Endothelial cell of umbilical vein (primary cell): ENCODE data around the gene PTGDS. TPM values are rescaled to one million over a fixed set of nuclear protein-coding genes. Genes with fewer than 3 reads are reported as not detected.

Experiments
- BruUV-seq: library from RNA; stranded (reverse); fragments of 400-500 nt; replicated peaks from 2 replicates; lab custom pipeline; 2021; lab: Mats Ljungman, UMichigan
- CTCF ChIA-PET: fragments of 300-600, 350-600 bp; sonication (Branson Sonifier 250); formaldehyde crosslinking; loops from one replicate; lab custom pipeline; 2021; ENCODE audit warnings: antibody characterized with exemption, inconsistent platforms; lab: Charles Lee
- POLR2A ChIA-PET: fragments of 300-600, 350-600 bp; sonication (Branson Sonifier 250); formaldehyde crosslinking; loops from one replicate; lab custom pipeline; 2021; ENCODE audit warnings: antibody characterized with exemption, inconsistent platforms; lab: Charles Lee
- DNase-seq: peaks from one replicate; pipeline ENCODE4 v3.0.0-alpha.2; 2011; ENCODE audit warnings: low read depth, low spot score
- FAIRE-seq: peaks from 2 replicates; lab custom pipeline; 2011; peaks lifted over from hg19 to GRCh38; lab: Jason Lieb, UNC
- H2AFZ ChIP-seq: 2 replicates; pipeline ENCODE4 v1.6.0; 2012; ENCODE audit warnings: low read depth, low read length, control low read depth, inconsistent platforms
- H3K27ac ChIP-seq: 2 replicates; pipeline ENCODE4 v1.5.1; 2011; ENCODE audit warnings: low read depth, mild to moderate bottlenecking, control low read depth, low read length, moderate library complexity; ENCODE audit not compliant: insufficient read depth
- H3K27me3 ChIP-seq, 2 experiments: 2 replicates each; pipeline versions ENCODE4 v1.6.0 to v1.6.1; 2011; ENCODE audit warnings: low read length in 2 of 2, mixed read lengths in 1 of 2; ENCODE audit not compliant: control insufficient read depth in 2 of 2, insufficient read depth in 2 of 2
- H3K36me3 ChIP-seq, 2 experiments: 2 replicates in 1 of 2; 3 replicates in 1 of 2; pipeline ENCODE4 v1.5.1; 2011; ENCODE audit warnings: low read length in 2 of 2, mild to moderate bottlenecking in 1 of 2, moderate library complexity in 1 of 2; ENCODE audit not compliant: control insufficient read depth in 2 of 2, insufficient read depth in 2 of 2; ENCODE audit errors: extremely low read depth in 1 of 2
- H3K4me1 ChIP-seq: 3 replicates; pipeline ENCODE4 v1.5.1; 2011; ENCODE audit warnings: mild to moderate bottlenecking, low read length; ENCODE audit not compliant: control insufficient read depth, insufficient read depth; ENCODE audit errors: extremely low read depth
- H3K4me2 ChIP-seq: 2 replicates; pipeline ENCODE4 v1.6.1; 2011; ENCODE audit warnings: low read length, control low read depth, mixed read lengths; ENCODE audit not compliant: insufficient read depth
- H3K4me3 ChIP-seq, 3 experiments: fragments of 200-600 bp in 1 of 3; sonication (generic), shearing (Covaris generic) in 1 of 3; replicated peaks in 1 of 3; 2 replicates each; pipeline ENCODE4 v1.5.1; 2011 to 2016; ENCODE audit warnings: control low read depth in 3 of 3, low read length in 3 of 3, mild to moderate bottlenecking in 2 of 3, inconsistent platforms in 1 of 3, low read depth in 1 of 3, moderate library complexity in 1 of 3; ENCODE audit not compliant: insufficient read depth in 1 of 3
- H3K79me2 ChIP-seq: 2 replicates; pipeline ENCODE4 v1.6.0; 2012; ENCODE audit warnings: low read length, inconsistent platforms; ENCODE audit not compliant: control insufficient read depth, insufficient read depth
- H3K9ac ChIP-seq: replicated peaks from 2 replicates; pipeline ENCODE3; 2011; ENCODE audit warnings: low read length, control low read depth; ENCODE audit not compliant: insufficient read depth; ENCODE audit errors: extremely low read depth
- H3K9me1 ChIP-seq: replicated peaks from 3 replicates; pipeline ENCODE4 v1.6.0; 2011; ENCODE audit warnings: mild to moderate bottlenecking, low read length; ENCODE audit not compliant: control insufficient read depth, insufficient read depth; ENCODE audit errors: extremely low read depth
- H3K9me3 ChIP-seq: replicated peaks from 2 replicates; pipeline ENCODE4 v1.5.1; 2012; ENCODE audit warnings: low read length, inconsistent platforms; ENCODE audit not compliant: control insufficient read depth, insufficient read depth
- H4K20me1 ChIP-seq: replicated peaks from 2 replicates; pipeline ENCODE3; 2011; ENCODE audit warnings: mild to moderate bottlenecking, low read length; ENCODE audit not compliant: control insufficient read depth, insufficient read depth; ENCODE audit errors: extremely low read depth
- EZH2 ChIP-seq: IDR thresholded peaks from 2 replicates; pipeline ENCODE4 v1.6.1; 2012; ENCODE audit warnings: borderline replicate concordance, low read depth, mild to moderate bottlenecking, moderate library complexity, low read length, inconsistent platforms; ENCODE audit not compliant: severe bottlenecking
- FOS ChIP-seq: IDR thresholded peaks from 2 replicates; pipeline ENCODE4 v1.6.1; 2011; ENCODE audit warnings: mild to moderate bottlenecking, low read length, moderate library complexity, borderline replicate concordance; ENCODE audit not compliant: insufficient read depth
- GATA2 ChIP-seq: IDR thresholded peaks from 2 replicates; pipeline ENCODE4 v1.7.0; 2011; ENCODE audit warnings: low read depth, mild to moderate bottlenecking, moderate library complexity, mixed read lengths, low read length; ENCODE audit not compliant: insufficient read length, insufficient read depth
- JUN ChIP-seq: IDR thresholded peaks from 2 replicates; pipeline ENCODE4 v1.6.1; 2011; ENCODE audit warnings: borderline replicate concordance, low read depth; ENCODE audit not compliant: insufficient read length, insufficient read depth
- MYC ChIP-seq: IDR thresholded peaks from one replicate; pipeline ENCODE4 v1.6.1; 2011; ENCODE audit warnings: mild to moderate bottlenecking, low read depth, low read length
- POLR2A ChIP-seq: IDR thresholded peaks from 2 replicates; pipeline ENCODE4 v1.6.1; 2012; ENCODE audit warnings: low read depth, mild to moderate bottlenecking, control low read depth, low read length
- POLR2AphosphoS5 ChIP-seq: IDR thresholded peaks from 2 replicates; pipeline ENCODE4 v1.6.1; 2012; ENCODE audit warnings: low read depth, mild to moderate bottlenecking, control low read depth, low read length, moderate library complexity; ENCODE audit not compliant: insufficient read depth
- dilution Hi-C: fragments of 300-500 bp; cut with MboI; formaldehyde crosslinking; loops from one replicate; pipeline ENCODE4 v1.15.0; 2019; ENCODE audit warnings: low sequenced_read_pairs; ENCODE audit not compliant: extremely low pct_ligation_motif_present
- intact Hi-C: fragments of 100-400 bp; cut with micrococcal nuclease; formaldehyde crosslinking; loops from one replicate; pipeline ENCODE4 v1.10.0; 2022
- polyA plus RNA-seq, 4 experiments: library from polyadenylated mRNA; depleted of rRNA in 3 of 4; stranded (reverse) in 3 of 4; unstranded in 1 of 4; fragments of >200 nt; gene quantifications; 2 replicates each; pipeline versions ENCODE4 v1.2.1 to v1.2.3, GENCODE V29; 2011 to 2012; ENCODE audit warnings: missing spikeins in 1 of 4
- total RNA-seq: library from RNA; stranded (reverse); gene quantifications from 2 replicates; pipeline ENCODE4 v1.2.3, GENCODE V29; 2021
- TF ChIP-seq, protein P1 (sequence below), 2 donors: IDR thresholded peaks; 1 replicate in 1 of 2; 2 replicates in 1 of 2; pipeline ENCODE4 v1.5.1; 2011; ENCODE audit warnings: low read length in 2 of 2, mild to moderate bottlenecking in 2 of 2, moderate library complexity in 2 of 2, control low read depth in 1 of 2, inconsistent platforms in 1 of 2, low read depth in 1 of 2; ENCODE audit not compliant: insufficient read depth in 1 of 2; ENCODE audit errors: extremely low read depth in 1 of 2
- TF ChIP-seq, protein P2 (sequence below): IDR thresholded peaks from 2 replicates; pipeline ENCODE4 v1.6.1; 2011; ENCODE audit not compliant: insufficient read depth, insufficient read length

The PTGDS gene
- total and polyA plus RNA-seq, 2 donors (not counting 3 experiments of a cell fraction or from before 2014, with no cell fraction given): not detected

DNA sequence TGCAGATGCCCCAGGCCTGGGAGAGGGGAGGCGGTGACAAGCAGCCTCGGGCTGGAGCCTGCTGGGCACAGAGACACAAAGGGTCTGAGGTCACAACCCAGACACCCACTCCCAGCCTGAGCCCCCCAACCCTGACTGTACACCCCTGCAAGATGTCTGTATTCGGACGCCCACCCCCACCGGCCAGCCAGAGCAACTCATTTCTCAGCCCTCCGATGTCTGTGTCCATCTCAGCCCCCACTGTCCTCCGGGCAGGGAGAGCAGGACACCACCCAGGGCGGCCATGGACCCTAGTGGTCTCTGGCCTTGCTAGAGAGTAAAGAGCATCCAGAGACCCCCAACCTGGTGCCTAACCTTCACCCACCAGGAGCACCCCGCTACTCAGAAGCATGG is 21.4 kb upstream of the PTGDS start:
- Histone ChIP-seq H3K9me3 (no peaks in the 10 kb centered on the region), H3K4me3 (no peak overlapping the region), H3K9me1 (no peaks in the 10 kb centered on the region), H3K27ac (no peak overlapping the region), H3K36me3 (no peaks in the 10 kb centered on the region), H2AFZ (no peak overlapping the region), H3K27me3 (no peaks in the 10 kb centered on the region), H3K79me2 (no peaks in the 10 kb centered on the region), H3K4me2 (no peak overlapping the region), H4K20me1 (no peaks in the 10 kb centered on the region), H3K4me1 (no peaks in the 10 kb centered on the region), H3K9ac (no peak overlapping the region)
- no peak for TF ChIP-seq MYC
- POLR2A ChIA-PET: no interaction called here
- FAIRE-seq (no peak), DNase-seq (no peak)
- intact Hi-C loops: no loop called here
- BruUV-seq: no TSS peak
- dilution Hi-C loops: no loop called here
- CTCF ChIA-PET: no interaction called here

DNA sequence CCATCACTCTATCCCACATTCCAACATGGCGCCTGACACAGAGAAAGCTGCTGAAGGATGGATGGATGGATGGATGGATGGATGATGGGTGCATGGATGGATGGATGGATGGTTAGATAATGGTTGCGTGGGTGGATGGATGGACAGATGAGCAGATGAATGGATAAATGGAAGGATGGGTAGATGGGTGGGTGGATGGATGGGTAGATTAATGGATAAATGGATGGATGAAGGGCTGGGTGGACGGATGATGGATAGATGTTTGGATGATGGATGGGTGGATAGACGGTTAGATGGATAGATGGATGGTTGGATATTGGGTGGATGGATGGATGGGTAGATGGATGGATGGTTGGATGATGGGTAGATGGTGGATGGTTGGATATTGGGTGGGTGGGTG is 20.7 kb upstream of the PTGDS start:
- Histone ChIP-seq H3K79me2 (no peaks in the 10 kb centered on the region), H3K4me1 (no peaks in the 10 kb centered on the region), H3K9me1 (no peaks in the 10 kb centered on the region), H3K36me3 (no peaks in the 10 kb centered on the region), H3K4me2 (no peak overlapping the region), H4K20me1 (no peaks in the 10 kb centered on the region), H3K27ac (no peak overlapping the region), H3K9ac (no peak overlapping the region), H3K27me3 (no peaks in the 10 kb centered on the region), H3K9me3 (no peaks in the 10 kb centered on the region), H3K4me3 (no peak overlapping the region), H2AFZ (no peak overlapping the region)
- BruUV-seq: no TSS peak
- no peak for FAIRE-seq
- ChIA-PET POLR2A (no interaction called here), CTCF (no interaction called here)
- intact Hi-C loops (no loop called here), dilution Hi-C loops (no loop called here)
- DNase-seq: no peak
- TF ChIP-seq, protein P1, sequence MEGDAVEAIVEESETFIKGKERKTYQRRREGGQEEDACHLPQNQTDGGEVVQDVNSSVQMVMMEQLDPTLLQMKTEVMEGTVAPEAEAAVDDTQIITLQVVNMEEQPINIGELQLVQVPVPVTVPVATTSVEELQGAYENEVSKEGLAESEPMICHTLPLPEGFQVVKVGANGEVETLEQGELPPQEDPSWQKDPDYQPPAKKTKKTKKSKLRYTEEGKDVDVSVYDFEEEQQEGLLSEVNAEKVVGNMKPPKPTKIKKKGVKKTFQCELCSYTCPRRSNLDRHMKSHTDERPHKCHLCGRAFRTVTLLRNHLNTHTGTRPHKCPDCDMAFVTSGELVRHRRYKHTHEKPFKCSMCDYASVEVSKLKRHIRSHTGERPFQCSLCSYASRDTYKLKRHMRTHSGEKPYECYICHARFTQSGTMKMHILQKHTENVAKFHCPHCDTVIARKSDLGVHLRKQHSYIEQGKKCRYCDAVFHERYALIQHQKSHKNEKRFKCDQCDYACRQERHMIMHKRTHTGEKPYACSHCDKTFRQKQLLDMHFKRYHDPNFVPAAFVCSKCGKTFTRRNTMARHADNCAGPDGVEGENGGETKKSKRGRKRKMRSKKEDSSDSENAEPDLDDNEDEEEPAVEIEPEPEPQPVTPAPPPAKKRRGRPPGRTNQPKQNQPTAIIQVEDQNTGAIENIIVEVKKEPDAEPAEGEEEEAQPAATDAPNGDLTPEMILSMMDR (IDR thresholded peaks at IDR 0.05; ENCODE audit: extremely low read depth in 1 of 2, insufficient read depth in 1 of 2, low read depth in 1 of 2, low read length in 2 of 2): no peak
- TF ChIP-seq, protein P2, sequence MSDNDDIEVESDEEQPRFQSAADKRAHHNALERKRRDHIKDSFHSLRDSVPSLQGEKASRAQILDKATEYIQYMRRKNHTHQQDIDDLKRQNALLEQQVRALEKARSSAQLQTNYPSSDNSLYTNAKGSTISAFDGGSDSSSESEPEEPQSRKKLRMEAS: no peak
- TF ChIP-seq POLR2A (no peak), JUN (no peak), EZH2 (no peak), GATA2 (no peak), MYC (no peak), POLR2AphosphoS5 (no peak), FOS (no peak)
